Erythroblast (primary cell): Measurements from ENCODE around the gene RBKS.

ENCODE experiments used
- GATA1 ChIP-seq: IDR thresholded peaks from 2 replicates; pipeline ENCODE4 v1.6.1; 2011; ENCODE audit warnings: low read depth, mild to moderate bottlenecking, control low read depth, low read length, moderate library complexity
- POLR2A ChIP-seq: IDR thresholded peaks from 2 replicates; pipeline ENCODE4 v1.6.1; 2011; ENCODE audit warnings: mild to moderate bottlenecking, low read length

DNA sequence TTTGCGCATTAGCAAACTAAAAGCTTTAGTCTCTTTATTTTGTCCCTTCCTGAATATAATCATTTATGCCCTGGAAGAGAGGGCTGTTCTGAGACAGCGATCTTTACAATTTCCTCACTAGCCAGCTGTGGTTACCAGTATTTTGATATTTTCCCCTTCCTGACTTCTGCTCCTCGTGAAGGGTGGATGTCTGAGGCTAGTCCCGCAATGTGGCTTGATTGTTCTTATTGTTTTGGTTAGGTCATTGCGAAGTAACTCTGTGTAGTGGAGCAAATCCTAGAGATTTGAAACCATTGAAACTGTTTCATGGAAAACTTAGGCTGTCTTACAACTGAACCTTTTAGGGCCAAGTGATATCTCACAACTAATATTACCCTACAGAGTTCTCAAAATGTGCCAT is 116.2 kb downstream of the RBKS start:
- TF ChIP-seq POLR2A (no peak), GATA1 (no peak)
